NCI-H524 (cell line): ENCODE measurements around the gene CDK6.

ENCODE experiments used
- DNase-seq, 2 experiments: peaks; one replicate each; lab custom pipeline; 2025; lab: John Stamatoyannopoulos, UW

CDK6 gene

GRCh38 chr7:92644406-92645113 is 191.8 kb downstream of the CDK6 start:
- DNase-seq, result peak; percentile 29 to 67

- DNase-seq, result no peak
These were observed 192.6 kb downstream of the CDK6 start for GRCh38 chr7:92643821-92644220.

- no peak for DNase-seq
These were observed 194.4 kb downstream of the CDK6 start for GRCh38 chr7:92641921-92642511.

- no peak for DNase-seq
These were observed 196.4 kb downstream of the CDK6 start for GRCh38 chr7:92639966-92640365.

- no peak for DNase-seq
These were observed 197.0 kb downstream of the CDK6 start for GRCh38 chr7:92639213-92639896.

GRCh38 chr7:92636018-92636560 is 200.3 kb downstream of the CDK6 start:
- DNase-seq, result no peak

- DNase-seq, result no peak
These were observed 200.8 kb downstream of the CDK6 start for GRCh38 chr7:92635538-92635937.

GRCh38 chr7:92634924-92635519 is 201.4 kb downstream of the CDK6 start:
- peak; percentile 11 to 75 for DNase-seq

- DNase-seq, result peak in 1 of 2 experiments; percentile 28
These were observed 202.2 kb downstream of the CDK6 start for GRCh38 chr7:92634205-92634604.

- no peak for DNase-seq
These were observed 203.0 kb downstream of the CDK6 start for GRCh38 chr7:92633211-92633906.

GRCh38 chr7:92632791-92633190 is 203.6 kb downstream of the CDK6 start:
- no peak for DNase-seq

GRCh38 chr7:92631850-92632487 is 204.4 kb downstream of the CDK6 start:
- DNase-seq, result no peak

GRCh38 chr7:92631067-92631849 is 205.1 kb downstream of the CDK6 start:
- no peak for DNase-seq

- no peak for DNase-seq
These were observed 206.6 kb downstream of the CDK6 start for GRCh38 chr7:92629779-92630178.

GRCh38 chr7:92627956-92628355 is 208.4 kb downstream of the CDK6 start:
- DNase-seq, result no peak

- DNase-seq, result no peak
These were observed 210.0 kb downstream of the CDK6 start for GRCh38 chr7:92626281-92626809.

- no peak for DNase-seq
These were observed 210.8 kb downstream of the CDK6 start for GRCh38 chr7:92625617-92626016.

GRCh38 chr7:92624298-92624996 is 211.9 kb downstream of the CDK6 start:
- no peak for DNase-seq

- DNase-seq, result peak; percentile 23 to 24
These were observed 212.8 kb downstream of the CDK6 start for GRCh38 chr7:92623544-92623943.

- no peak for DNase-seq
These were observed 213.7 kb downstream of the CDK6 start for GRCh38 chr7:92622685-92623084.
